ENCODE measurements around the gene BCL2. TPM values are rescaled to one million over a fixed set of nuclear protein-coding genes. Genes with fewer than 3 reads are reported as not detected.
A peak's percentile ranks its signal among the peaks of the same experiment; 100 is the strongest.

BCL2 gene
- total and polyA plus RNA-seq, 2 donors from 2014 or later, result 6.0 to 39.2 TPM

GRCh38 chr18:63313396-63313917 is 6.1 kb downstream of the BCL2 start:
- no peaks in the 10 kb centered on the region for H3K9me3 ChIP-seq (ENCODE audit: control insufficient read depth in 2 of 3, insufficient read depth in 1 of 3, low read length in 3 of 3)
- H3K27ac ChIP-seq (ENCODE audit: low read depth in 2 of 2, low read length in 2 of 2), result peak overlapping the region; percentile 26 to 64

GRCh38 chr18:63312737-63313395 is 6.7 kb downstream of the BCL2 start:
- Histone ChIP-seq H3K9me3 (ENCODE audit: control insufficient read depth in 2 of 3, insufficient read depth in 1 of 3, low read length in 3 of 3) (no peaks in the 10 kb centered on the region), H3K4me3 (ENCODE audit: low read length in 3 of 3) (peak overlapping the region in 2 of 3 donors; percentile 23 to 49), H3K27me3 (ENCODE audit: control insufficient read depth, insufficient read depth, low read length) (no peaks in the 10 kb centered on the region), H3K27ac (ENCODE audit: low read depth in 2 of 2, low read length in 2 of 2) (peak overlapping the region; percentile 26 to 64), H3K4me1 (ENCODE audit: control insufficient read depth in 2 of 3, insufficient read depth in 2 of 3, low read depth in 1 of 3, low read length in 3 of 3) (peaks cover 4 to 37% (median 23%) of the 10 kb centered on the region in 3 donors), H3K9ac (ENCODE audit: low read length in 3 of 3) (peak overlapping the region in 2 of 3 donors; percentile 17 to 42), H3K36me3 (ENCODE audit: control insufficient read depth in 2 of 3, insufficient read depth in 3 of 3, low read length in 3 of 3) (no peaks in the 10 kb centered on the region)
- FAIRE-seq (no peak), DNase-seq (no peak)
- no peak for TF ChIP-seq CTCF (IDR thresholded peaks at IDR 0.05; ENCODE audit: borderline replicate concordance, extremely low read depth, insufficient read depth)
- intact Hi-C loops (cut with DNase I), result no loop called here

More at GRCh38 chr18:63313396-63313917, 6.1 kb downstream of the BCL2 start:
- no peak for DNase-seq
- Histone ChIP-seq H3K9ac (ENCODE audit: low read length in 3 of 3) (peak overlapping the region in 2 of 3 donors; percentile 1 to 17), H3K4me3 (ENCODE audit: low read length in 3 of 3) (peak overlapping the region in 1 of 3 donors; percentile 23), H3K4me1 (ENCODE audit: control insufficient read depth in 2 of 3, insufficient read depth in 2 of 3, low read depth in 1 of 3, low read length in 3 of 3) (peaks cover 4 to 31% (median 22%) of the 10 kb centered on the region in 3 donors), H3K27me3 (ENCODE audit: control insufficient read depth, insufficient read depth, low read length) (no peaks in the 10 kb centered on the region), H3K36me3 (ENCODE audit: control insufficient read depth in 2 of 3, insufficient read depth in 3 of 3, low read length in 3 of 3) (no peaks in the 10 kb centered on the region)
- intact Hi-C loops (cut with DNase I), result no loop called here
- TF ChIP-seq CTCF (IDR thresholded peaks at IDR 0.05; ENCODE audit: borderline replicate concordance, extremely low read depth, insufficient read depth), result no peak
- no peak for FAIRE-seq

- no peak for FAIRE-seq
Measured at GRCh38 chr18:63312019-63312409, 7.6 kb downstream of the BCL2 start.

More at GRCh38 chr18:63312019-63312409, 7.6 kb downstream of the BCL2 start:
- peak overlapping the region; percentile 40 to 63 for H3K27ac ChIP-seq (ENCODE audit: low read depth in 2 of 2, low read length in 2 of 2)
- no peaks in the 10 kb centered on the region for H3K9me3 ChIP-seq (ENCODE audit: control insufficient read depth in 2 of 3, insufficient read depth in 1 of 3, low read length in 3 of 3)
- peak overlapping the region in 1 of 3 donors; percentile 42 for H3K9ac ChIP-seq (ENCODE audit: low read length in 3 of 3)
- intact Hi-C loops (cut with DNase I), result no loop called here
- H3K4me1 ChIP-seq (ENCODE audit: control insufficient read depth in 2 of 3, insufficient read depth in 2 of 3, low read depth in 1 of 3, low read length in 3 of 3), result peaks cover 4 to 46% (median 26%) of the 10 kb centered on the region in 3 donors
- TF ChIP-seq CTCF (IDR thresholded peaks at IDR 0.05; ENCODE audit: borderline replicate concordance, extremely low read depth, insufficient read depth), result no peak
- no peak for DNase-seq
- no peaks in the 10 kb centered on the region for H3K36me3 ChIP-seq (ENCODE audit: control insufficient read depth in 2 of 3, insufficient read depth in 3 of 3, low read length in 3 of 3)
- no peaks in the 10 kb centered on the region for H3K27me3 ChIP-seq (ENCODE audit: control insufficient read depth, insufficient read depth, low read length)
- H3K4me3 ChIP-seq (ENCODE audit: low read length in 3 of 3), result peak overlapping the region in 2 of 3 donors; percentile 23 to 26
